ENCODE data around the gene CEACAM3. TPM values are rescaled to one million over a fixed set of nuclear protein-coding genes. Genes with fewer than 3 reads are reported as not detected.

Gene CEACAM3
- polyA plus RNA-seq, 3 donors: 5.9 to 11.8 (median 11.3) TPM

GRCh38 chr19:41816761-41817160 lies 20.4 kb downstream of the CEACAM3 start:
- H4K20me1 ChIP-seq (ENCODE audit: insufficient read depth, low read length): no peaks in the 10 kb centered on the region
- no peak overlapping the region for H2AFZ ChIP-seq (ENCODE audit: insufficient read depth, low read depth, low read length, poor library complexity, severe bottlenecking)
- no peaks in the 10 kb centered on the region for H3K9me3 ChIP-seq (replicated peaks in 1 of 2; ENCODE audit: control insufficient read depth in 1 of 2, insufficient read depth in 1 of 2, low read length in 2 of 2)
- H3K4me2 ChIP-seq (replicated peaks; ENCODE audit: extremely low read depth, low read length, poor library complexity, severe bottlenecking): no peak overlapping the region
- no peak for DNase-seq
- Mint-ChIP-seq H3K27me3 (ENCODE audit: low read depth in 3 of 3) (peaks cover 14 to 19% (median 19%) of the 10 kb centered on the region in 3 donors), H3K4me3 (no peak overlapping the region), H3K36me3 (peaks cover 5 to 11% of the 10 kb centered on the region in 2 donors), H3K27ac (no peak overlapping the region), H3K4me1 (peaks cover 23% of the 10 kb centered on the region), H3K9me3 (no peaks in the 10 kb centered on the region)
- no peak for TF ChIP-seq CTCF (IDR thresholded peaks at IDR 0.05)
- H3K27me3 ChIP-seq (ENCODE audit: control insufficient read depth in 2 of 2, insufficient read depth in 2 of 2, low read length in 2 of 2): peaks cover 0 to 3% of the 10 kb centered on the region in 2 donors
- peaks cover 13% of the 10 kb centered on the region in 2 donors for H3K4me1 ChIP-seq (ENCODE audit: control insufficient read depth in 1 of 2, insufficient read depth in 2 of 2, low read length in 2 of 2)
- H3K4me3 ChIP-seq (replicated peaks in 1 of 3; ENCODE audit: low read depth in 2 of 3, low read length in 3 of 3): no peak overlapping the region
- H3K27ac ChIP-seq (ENCODE audit: low read depth in 1 of 2, low read length in 2 of 2): no peak overlapping the region
- H3K9ac ChIP-seq (ENCODE audit: insufficient read depth, low read length, poor library complexity, severe bottlenecking): no peak overlapping the region
- H3K79me2 ChIP-seq (ENCODE audit: insufficient read depth, low read length): no peaks in the 10 kb centered on the region
- H3K36me3 ChIP-seq (replicated peaks in 1 of 2; ENCODE audit: control insufficient read depth in 1 of 2, insufficient read depth in 2 of 2, low read length in 2 of 2): no peaks in the 10 kb centered on the region
- intact Hi-C loops (cut with micrococcal nuclease): loop anchor here in 1 of 2 donors (5.0 kb wide), 1 partner anchor 34 kb away; no protein-coding TSS in a partner anchor
- no CpG with 5 or more reads among the region's 2 CpGs for WGBS (ENCODE audit: insufficient coverage)

- H3K4me2 ChIP-seq (replicated peaks; ENCODE audit: extremely low read depth, low read length, poor library complexity, severe bottlenecking): no peak overlapping the region
- H3K9ac ChIP-seq (ENCODE audit: insufficient read depth, low read length, poor library complexity, severe bottlenecking): no peak overlapping the region
- no peak overlapping the region for H2AFZ ChIP-seq (ENCODE audit: insufficient read depth, low read depth, low read length, poor library complexity, severe bottlenecking)
- H3K36me3 Mint-ChIP-seq: no peaks in the 10 kb centered on the region
- peaks cover 10 to 31% (median 24%) of the 10 kb centered on the region in 3 donors for H3K27me3 Mint-ChIP-seq (ENCODE audit: low read depth in 3 of 3)
- H3K79me2 ChIP-seq (ENCODE audit: insufficient read depth, low read length): no peaks in the 10 kb centered on the region
- peak; percentile 60 to 75 (median 74) for DNase-seq
- H3K27ac ChIP-seq (ENCODE audit: low read depth in 1 of 2, low read length in 2 of 2): no peak overlapping the region
- H3K9me3 ChIP-seq (replicated peaks in 1 of 2; ENCODE audit: control insufficient read depth in 1 of 2, insufficient read depth in 1 of 2, low read length in 2 of 2): no peaks in the 10 kb centered on the region
- intact Hi-C loops (cut with micrococcal nuclease): loop anchor here (1.0 to 2.0 kb wide), 4 partner anchors 28 to 66 kb away; partner anchors contain the start of gene CEACAM6 (in 1 of the 2)
- H4K20me1 ChIP-seq (ENCODE audit: insufficient read depth, low read length): no peaks in the 10 kb centered on the region
- no peak overlapping the region for H3K27ac Mint-ChIP-seq
- H3K27me3 ChIP-seq (ENCODE audit: control insufficient read depth in 2 of 2, insufficient read depth in 2 of 2, low read length in 2 of 2): peaks cover 0 to 3% of the 10 kb centered on the region in 2 donors
- H3K4me1 ChIP-seq (ENCODE audit: control insufficient read depth in 1 of 2, insufficient read depth in 2 of 2, low read length in 2 of 2): peaks cover 5 to 7% of the 10 kb centered on the region in 2 donors
- peak overlapping the region in 1 of 2 donors; percentile 62 for H3K4me3 Mint-ChIP-seq
- peaks cover 11% of the 10 kb centered on the region for H3K4me1 Mint-ChIP-seq
- WGBS (ENCODE audit: insufficient coverage): 50% methylated on average over 6 of the region's 12 CpGs
- H3K9me3 Mint-ChIP-seq: peaks cover 0 to 1% (median 0%) of the 10 kb centered on the region in 7 donors
- TF ChIP-seq CTCF (IDR thresholded peaks at IDR 0.05): peak; percentile 84
- no peak overlapping the region for H3K4me3 ChIP-seq (replicated peaks in 1 of 3; ENCODE audit: low read depth in 2 of 3, low read length in 3 of 3)
- H3K36me3 ChIP-seq (replicated peaks in 1 of 2; ENCODE audit: control insufficient read depth in 1 of 2, insufficient read depth in 2 of 2, low read length in 2 of 2): no peaks in the 10 kb centered on the region
These were observed 24.8 kb downstream of the CEACAM3 start for GRCh38 chr19:41821003-41821735.
